Calu3 (cell line): Measurements from ENCODE around the gene KLHL21. TPM values are rescaled to one million over a fixed set of nuclear protein-coding genes. Genes with fewer than 3 reads are reported as not detected.

ENCODE experiments used
- BruUV-seq: library from RNA; stranded (reverse); fragments of 400-500 nt; replicated peaks from 2 replicates; lab custom pipeline; 2021; lab: Mats Ljungman, UMichigan
- CTCF ChIA-PET: fragments of 300-600 bp; sonication (Branson Sonifier 250); formaldehyde crosslinking; loops from one replicate; lab custom pipeline; 2022; ENCODE audit warnings: antibody characterized with exemption; lab: Charles Lee
- DNase-seq: peaks from one replicate; pipeline ENCODE4 v3.0.0; 2022
- H3K27ac Mint-ChIP-seq: one replicate; pipeline ENCODE4 v1.8.0; 2022; ENCODE audit warnings: mixed read lengths; ENCODE audit not compliant: unreplicated experiment
- H3K27me3 Mint-ChIP-seq: one replicate; pipeline ENCODE4 v1.8.0; 2022; ENCODE audit warnings: mixed read lengths; ENCODE audit not compliant: unreplicated experiment
- H3K36me3 Mint-ChIP-seq: one replicate; pipeline ENCODE4 v1.8.0; 2022; ENCODE audit warnings: mild to moderate bottlenecking, moderate library complexity, mixed read lengths; ENCODE audit not compliant: insufficient read depth, unreplicated experiment
- H3K4me1 Mint-ChIP-seq: one replicate; pipeline ENCODE4 v1.8.0; 2022; ENCODE audit warnings: mild to moderate bottlenecking, low read depth, mixed read lengths; ENCODE audit not compliant: unreplicated experiment
- H3K4me3 Mint-ChIP-seq: one replicate; pipeline ENCODE4 v1.8.0; 2022; ENCODE audit warnings: mild to moderate bottlenecking, low read depth, moderate library complexity, mixed read lengths; ENCODE audit not compliant: unreplicated experiment
- H3K9me3 Mint-ChIP-seq: one replicate; pipeline ENCODE4 v1.8.0; 2022; ENCODE audit warnings: low read depth, mixed read lengths; ENCODE audit not compliant: unreplicated experiment
- intact Hi-C: fragments of 100-400 bp; cut with micrococcal nuclease; formaldehyde crosslinking; loops from one replicate; pipeline ENCODE4 v1.10.0; 2022; ENCODE audit not compliant: unreplicated experiment
- total RNA-seq: library from RNA; stranded (reverse); gene quantifications from 2 replicates; pipeline ENCODE4 v1.2.3, GENCODE V29; 2022
- TF ChIP-seq, protein P1 (sequence below): fragments of 200-600 bp; IDR thresholded peaks from one replicate; pipeline ENCODE4 v1.8.0; 2022; ENCODE audit warnings: antibody characterized with exemption; ENCODE audit not compliant: unreplicated experiment

Gene KLHL21
- total RNA-seq, 1 experiment from 2014 or later, result 21.8 TPM

DNA sequence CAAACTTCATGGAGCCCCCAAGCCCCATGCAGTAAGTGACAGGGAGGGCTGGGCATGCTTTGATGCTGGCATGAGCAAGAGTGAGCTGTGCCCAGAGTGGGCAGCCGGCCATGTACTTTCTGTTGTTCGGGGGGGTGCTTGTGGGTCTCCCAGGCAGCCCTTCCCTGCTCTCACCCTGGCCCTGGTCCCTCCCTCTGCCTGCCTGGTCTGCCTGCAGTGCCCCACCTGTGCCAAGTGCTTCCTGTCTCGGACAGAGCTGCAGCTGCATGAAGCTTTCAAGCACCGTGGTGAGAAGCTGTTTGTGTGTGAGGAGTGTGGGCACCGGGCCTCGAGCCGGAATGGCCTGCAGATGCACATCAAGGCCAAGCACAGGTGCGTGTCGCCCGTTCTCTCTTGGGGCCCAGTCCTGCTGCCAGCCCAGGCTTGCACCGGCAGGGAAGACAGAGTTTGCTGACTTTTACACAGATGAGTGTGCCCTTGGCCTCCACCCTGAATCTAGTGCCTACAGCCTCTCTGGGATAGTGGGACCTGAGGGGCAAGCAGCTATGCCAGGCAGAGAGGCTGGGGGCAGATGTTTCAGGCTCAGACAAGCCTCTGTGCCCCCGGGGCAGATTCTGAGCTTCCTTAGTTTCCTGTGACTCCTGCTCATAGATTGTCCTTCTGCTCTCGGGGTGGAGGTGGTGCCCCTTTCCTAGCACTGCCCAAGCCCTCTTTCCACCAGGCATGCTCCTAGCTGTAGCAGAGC is 15.2 kb downstream of the KLHL21 start:
- CTCF ChIA-PET, result no interaction called here

DNA sequence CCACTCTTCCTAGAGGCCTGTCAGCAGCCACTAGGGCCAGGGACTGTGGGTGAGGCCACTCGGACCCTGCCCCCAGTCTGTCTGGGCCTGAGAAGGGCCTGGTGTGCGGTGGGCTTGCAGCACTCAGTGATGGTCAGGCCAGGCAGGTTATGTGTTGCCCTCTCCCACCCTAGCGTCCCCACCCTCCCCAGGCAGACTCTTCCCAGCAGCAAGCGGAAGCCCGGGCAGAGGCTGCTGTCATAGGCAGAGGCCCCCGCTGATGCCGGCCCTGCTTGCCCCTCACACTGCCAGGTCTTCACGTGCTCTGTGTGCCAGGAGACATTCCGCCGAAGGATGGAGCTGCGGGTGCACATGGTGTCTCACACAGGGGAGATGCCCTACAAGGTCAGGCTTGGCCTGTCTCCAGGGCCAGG is 16.3 kb downstream of the KLHL21 start:
- Mint-ChIP-seq H3K27me3 (no peaks in the 10 kb centered on the region), H3K4me1 (no peaks in the 10 kb centered on the region), H3K4me3 (no peak overlapping the region), H3K36me3 (peaks cover 18% of the 10 kb centered on the region), H3K27ac (no peak overlapping the region), H3K9me3 (no peaks in the 10 kb centered on the region)
- TF ChIP-seq, protein P1, sequence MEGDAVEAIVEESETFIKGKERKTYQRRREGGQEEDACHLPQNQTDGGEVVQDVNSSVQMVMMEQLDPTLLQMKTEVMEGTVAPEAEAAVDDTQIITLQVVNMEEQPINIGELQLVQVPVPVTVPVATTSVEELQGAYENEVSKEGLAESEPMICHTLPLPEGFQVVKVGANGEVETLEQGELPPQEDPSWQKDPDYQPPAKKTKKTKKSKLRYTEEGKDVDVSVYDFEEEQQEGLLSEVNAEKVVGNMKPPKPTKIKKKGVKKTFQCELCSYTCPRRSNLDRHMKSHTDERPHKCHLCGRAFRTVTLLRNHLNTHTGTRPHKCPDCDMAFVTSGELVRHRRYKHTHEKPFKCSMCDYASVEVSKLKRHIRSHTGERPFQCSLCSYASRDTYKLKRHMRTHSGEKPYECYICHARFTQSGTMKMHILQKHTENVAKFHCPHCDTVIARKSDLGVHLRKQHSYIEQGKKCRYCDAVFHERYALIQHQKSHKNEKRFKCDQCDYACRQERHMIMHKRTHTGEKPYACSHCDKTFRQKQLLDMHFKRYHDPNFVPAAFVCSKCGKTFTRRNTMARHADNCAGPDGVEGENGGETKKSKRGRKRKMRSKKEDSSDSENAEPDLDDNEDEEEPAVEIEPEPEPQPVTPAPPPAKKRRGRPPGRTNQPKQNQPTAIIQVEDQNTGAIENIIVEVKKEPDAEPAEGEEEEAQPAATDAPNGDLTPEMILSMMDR, result no peak
- no TSS peak for BruUV-seq
- intact Hi-C loops, result no loop called here
- DNase-seq, result no peak
- CTCF ChIA-PET, result interaction anchor here (0.7 kb wide), 1 partner anchor 32 kb away, joined by 4 read pairs; the partner anchor contains the start of gene NOL9

More for the DNA sequence above, 15.2 kb downstream of the KLHL21 start:
- H3K4me3 Mint-ChIP-seq, result no peak overlapping the region
- H3K36me3 Mint-ChIP-seq, result peaks cover 11% of the 10 kb centered on the region
- TF ChIP-seq, protein P1, result no peak
- H3K27me3 Mint-ChIP-seq, result no peaks in the 10 kb centered on the region
- no peak overlapping the region for H3K27ac Mint-ChIP-seq
- no TSS peak for BruUV-seq
- no peaks in the 10 kb centered on the region for H3K4me1 Mint-ChIP-seq
- H3K9me3 Mint-ChIP-seq, result no peaks in the 10 kb centered on the region
- intact Hi-C loops, result no loop called here
- DNase-seq, result no peak

- no TSS peak for BruUV-seq
- CTCF ChIA-PET, result no interaction called here
- Mint-ChIP-seq H3K27me3 (no peaks in the 10 kb centered on the region), H3K4me1 (no peaks in the 10 kb centered on the region), H3K36me3 (peaks cover 23% of the 10 kb centered on the region), H3K4me3 (no peak overlapping the region), H3K27ac (no peak overlapping the region), H3K9me3 (no peaks in the 10 kb centered on the region)
- no peak for DNase-seq
- intact Hi-C loops, result no loop called here
- TF ChIP-seq, protein P1, result no peak
Measured at GRCh38 chr1:6585841-6586240, 16.8 kb downstream of the KLHL21 start.

DNA sequence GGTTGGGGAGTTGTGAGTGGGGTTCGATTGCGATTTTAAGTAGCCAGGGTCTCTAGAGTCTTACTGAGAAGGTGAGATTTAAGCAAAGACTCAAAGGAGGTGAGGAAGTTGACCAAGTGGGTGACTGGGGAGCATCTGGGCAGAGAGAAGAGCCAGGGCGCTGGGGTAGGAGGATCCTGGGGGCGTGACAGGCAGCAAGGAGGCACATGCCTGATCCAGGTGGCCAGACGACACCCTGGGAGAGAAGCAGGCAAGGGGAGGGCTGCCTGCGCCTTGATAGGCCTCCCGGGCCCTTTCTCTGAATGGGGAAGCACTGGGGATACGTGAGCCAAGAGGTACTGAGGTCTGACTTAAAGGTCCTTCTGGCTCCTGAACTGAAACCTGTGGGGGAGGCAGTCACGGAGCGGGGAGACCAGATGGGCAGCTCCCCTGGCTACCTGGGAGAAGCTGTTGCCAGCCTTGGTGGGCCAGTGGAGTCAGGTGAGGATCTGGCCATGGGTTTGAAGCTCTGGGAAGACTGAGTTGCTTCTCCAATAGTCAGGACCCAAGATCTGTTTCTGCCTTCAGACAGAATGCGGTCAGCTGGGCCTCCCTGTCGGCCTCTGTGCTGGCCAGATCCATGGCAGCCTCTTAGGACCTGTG is 17.5 kb downstream of the KLHL21 start:
- no TSS peak for BruUV-seq
- H3K27ac Mint-ChIP-seq, result no peak overlapping the region
- DNase-seq, result no peak
- no peaks in the 10 kb centered on the region for H3K9me3 Mint-ChIP-seq
- no peak overlapping the region for H3K4me3 Mint-ChIP-seq
- intact Hi-C loops, result no loop called here
- no peaks in the 10 kb centered on the region for H3K27me3 Mint-ChIP-seq
- H3K4me1 Mint-ChIP-seq, result no peaks in the 10 kb centered on the region
- peaks cover 29% of the 10 kb centered on the region for H3K36me3 Mint-ChIP-seq
- CTCF ChIA-PET, result no interaction called here
- TF ChIP-seq, protein P1, result no peak
